NT2/D1 (cell line): ENCODE data around the gene TSC1.

Experiments
- SUZ12 ChIP-seq: IDR thresholded peaks from 2 replicates; pipeline ENCODE4 v1.6.1; 2011; ENCODE audit not compliant: insufficient read length, insufficient read depth; ENCODE audit errors: extremely low read depth
- YY1 ChIP-seq: IDR thresholded peaks from 2 replicates; pipeline ENCODE4 v1.6.1; 2011; ENCODE audit not compliant: insufficient read length, insufficient read depth
- ZNF274 ChIP-seq: IDR thresholded peaks from 2 replicates; pipeline ENCODE4 v1.6.1; 2011; ENCODE audit warnings: mild to moderate bottlenecking, low read depth, low read length

- no peak for TF ChIP-seq YY1
- TF ChIP-seq ZNF274, result no peak
- TF ChIP-seq SUZ12, result no peak
Observed at GRCh38 chr9:132905726-132906125, 38.7 kb downstream of the TSC1 start.
